Memory B cell (primary cell): ENCODE results near the gene TLK2.
"Not testable (repeated sequence)": the region's sequence is repeated elsewhere in the genome, so short reads cannot be mapped to it uniquely, and the experiment has no call there.

Experiments used
- ATAC-seq: fragments of 150-1000 bp; cut with Tn5 transposase; 2 replicates; pipeline ENCODE4 v1.10.0; 2021; ENCODE audit warnings: low read depth, mild to moderate bottlenecking, moderate library complexity
- DNase-seq, 2 donors: peaks; one replicate each; pipeline ENCODE4 v3.0.0; 2022; ENCODE audit warnings: low spot score in 2 of 2
- H3K27ac Mint-ChIP-seq: one replicate; pipeline ENCODE4 v1.8.0; 2022; ENCODE audit warnings: mild to moderate bottlenecking, moderate library complexity, mixed read lengths
- H3K27me3 Mint-ChIP-seq: one replicate; pipeline ENCODE4 v1.8.0; 2022; ENCODE audit warnings: mixed read lengths
- H3K36me3 Mint-ChIP-seq: one replicate; pipeline ENCODE4 v1.8.0; 2022; ENCODE audit warnings: mild to moderate bottlenecking, mixed read lengths
- H3K4me1 Mint-ChIP-seq: one replicate; pipeline ENCODE4 v1.8.0; 2022; ENCODE audit warnings: mixed read lengths
- H3K4me3 Mint-ChIP-seq: one replicate; pipeline ENCODE4 v1.8.0; 2022; ENCODE audit warnings: mild to moderate bottlenecking, moderate library complexity, mixed read lengths
- H3K9me3 Mint-ChIP-seq: one replicate; pipeline ENCODE4 v1.8.0; 2022; ENCODE audit warnings: mixed read lengths

Gene TLK2

DNA sequence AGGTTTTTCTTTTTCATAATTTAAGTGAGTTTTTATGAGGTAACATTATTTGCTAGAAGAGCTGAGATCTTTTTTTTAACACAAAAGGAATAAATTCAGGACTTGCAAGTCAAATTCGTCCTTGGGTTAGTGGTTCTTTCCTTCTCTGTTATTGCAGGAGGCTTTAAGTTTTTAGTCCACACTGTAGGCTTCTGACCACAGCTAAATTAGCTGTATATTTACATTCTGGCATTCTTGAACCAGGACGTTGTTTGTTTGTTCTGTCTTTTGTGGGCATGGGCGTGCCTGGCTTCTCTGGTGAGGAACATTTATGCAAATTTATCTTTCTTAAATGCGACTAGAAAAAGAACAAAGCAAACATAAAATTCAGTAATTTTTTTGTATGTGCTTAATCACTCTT lies 80.3 kb downstream of the TLK2 start:
- not testable (repeated sequence) for H3K4me1 Mint-ChIP-seq, DNase-seq, H3K4me3 Mint-ChIP-seq, H3K27me3 Mint-ChIP-seq, ATAC-seq, H3K9me3 Mint-ChIP-seq
- Mint-ChIP-seq H3K36me3 (peaks cover 21% of the 10 kb centered on the region), H3K27ac (peak overlapping the region; percentile 57)

DNA sequence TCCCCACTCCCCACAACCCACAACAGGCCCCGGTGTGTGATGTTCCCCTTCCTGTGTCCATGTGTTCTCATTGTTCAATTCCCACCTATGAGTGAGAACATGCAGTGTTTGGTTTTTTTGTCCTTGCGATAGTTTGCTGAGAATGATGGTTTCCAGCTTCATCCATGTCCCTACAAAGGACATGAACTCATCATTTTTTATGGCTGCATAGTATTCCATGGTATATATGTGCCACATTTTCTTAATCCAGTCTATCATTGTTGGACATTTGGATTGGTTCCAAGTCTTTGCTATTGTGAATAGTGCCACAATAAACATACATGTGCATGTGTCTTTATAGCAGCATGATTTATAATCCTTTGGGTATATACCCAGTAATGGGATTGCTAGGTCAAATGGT lies 82.3 kb downstream of the TLK2 start:
- peaks cover 29% of the 10 kb centered on the region for H3K36me3 Mint-ChIP-seq
- ATAC-seq: not testable (repeated sequence)

DNA sequence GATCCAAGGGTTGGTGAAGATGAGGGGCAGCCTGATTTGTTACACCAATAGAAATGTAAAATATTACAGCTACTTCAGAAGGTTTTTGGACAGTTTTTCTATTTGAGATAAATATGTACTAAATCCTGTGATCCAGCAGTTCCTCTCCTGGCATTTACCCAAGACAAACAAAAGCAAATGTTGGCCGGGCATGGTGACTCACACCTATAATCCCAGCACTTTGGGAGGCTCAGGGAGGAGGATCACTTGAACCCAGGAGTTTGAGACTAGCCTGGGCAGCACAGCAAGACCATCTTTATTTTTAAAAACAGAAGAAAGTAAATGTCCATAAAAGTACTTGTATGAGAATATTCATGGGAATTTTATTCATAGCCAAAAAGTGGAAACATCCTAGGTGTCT lies 84.0 kb downstream of the TLK2 start:
- Mint-ChIP-seq H3K36me3 (peaks cover 30% of the 10 kb centered on the region), H3K9me3 (no peaks in the 10 kb centered on the region), H3K4me1 (peaks cover 5% of the 10 kb centered on the region), H3K4me3 (no peak overlapping the region), H3K27me3 (no peaks in the 10 kb centered on the region), H3K27ac (no peak overlapping the region)
- no peak for DNase-seq
- no peak for ATAC-seq

More for the DNA sequence above, 82.3 kb downstream of the TLK2 start:
- H3K4me1 Mint-ChIP-seq, H3K27ac Mint-ChIP-seq, H3K9me3 Mint-ChIP-seq, H3K27me3 Mint-ChIP-seq, DNase-seq, H3K4me3 Mint-ChIP-seq: not testable (repeated sequence)

DNA sequence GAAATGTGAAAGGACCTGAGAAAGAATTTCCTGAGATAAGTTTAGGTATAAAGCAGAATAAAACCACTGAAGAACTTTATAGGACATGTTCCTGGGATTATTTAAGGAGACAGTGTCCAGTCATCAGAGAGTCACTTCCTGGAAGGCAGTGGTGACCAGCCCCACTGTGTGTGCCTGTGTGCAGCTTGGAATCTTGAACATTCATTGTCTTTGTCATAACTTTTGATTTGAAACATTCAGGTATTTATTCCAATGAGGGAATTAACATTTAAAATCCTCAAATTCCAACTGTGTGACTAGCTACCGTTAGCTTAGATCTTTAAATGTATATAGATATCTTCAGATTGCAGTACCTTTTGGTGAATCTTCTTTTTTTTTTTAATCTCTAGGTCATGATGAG lies 87.2 kb downstream of the TLK2 start:
- Mint-ChIP-seq H3K4me1 (peaks cover 2% of the 10 kb centered on the region), H3K36me3 (peaks cover 35% of the 10 kb centered on the region), H3K27ac (no peak overlapping the region), H3K27me3 (no peaks in the 10 kb centered on the region), H3K9me3 (no peaks in the 10 kb centered on the region), H3K4me3 (no peak overlapping the region)
- DNase-seq (no peak), ATAC-seq (no peak)

DNA sequence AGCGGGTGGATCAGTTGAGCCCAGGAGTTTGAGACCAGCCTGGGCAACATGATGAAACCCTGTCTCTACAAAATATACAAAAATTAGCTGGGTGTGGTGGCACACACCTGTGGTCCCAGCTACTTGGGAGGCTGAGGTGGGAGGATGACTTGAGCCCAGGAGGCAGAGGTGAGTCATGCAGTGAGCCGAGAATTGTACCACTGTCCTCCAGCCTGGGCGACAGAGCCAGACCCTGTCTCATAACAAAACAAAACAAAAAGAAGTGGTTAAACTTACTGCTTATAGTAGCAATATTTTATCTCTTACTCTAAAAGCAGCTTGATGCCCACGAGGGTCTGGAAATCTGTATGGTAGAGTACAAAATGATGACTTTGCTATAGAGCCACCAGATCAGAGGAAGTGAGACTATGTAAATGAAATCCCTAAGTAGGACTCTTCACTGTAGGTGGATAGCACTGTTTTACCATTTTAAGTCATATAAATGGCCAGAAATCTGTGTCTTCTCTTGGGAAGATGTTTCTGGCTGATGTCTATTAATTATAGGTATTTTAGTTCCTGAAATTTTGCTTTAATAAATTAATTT lies 88.5 kb downstream of the TLK2 start:
- H3K9me3 Mint-ChIP-seq: no peaks in the 10 kb centered on the region
- DNase-seq: no peak
- H3K36me3 Mint-ChIP-seq: peaks cover 30% of the 10 kb centered on the region
- ATAC-seq: no peak
- no peak overlapping the region for H3K4me3 Mint-ChIP-seq
- H3K27me3 Mint-ChIP-seq: no peaks in the 10 kb centered on the region
- H3K4me1 Mint-ChIP-seq: peaks cover 2% of the 10 kb centered on the region
- peak overlapping the region; percentile 45 for H3K27ac Mint-ChIP-seq

DNA sequence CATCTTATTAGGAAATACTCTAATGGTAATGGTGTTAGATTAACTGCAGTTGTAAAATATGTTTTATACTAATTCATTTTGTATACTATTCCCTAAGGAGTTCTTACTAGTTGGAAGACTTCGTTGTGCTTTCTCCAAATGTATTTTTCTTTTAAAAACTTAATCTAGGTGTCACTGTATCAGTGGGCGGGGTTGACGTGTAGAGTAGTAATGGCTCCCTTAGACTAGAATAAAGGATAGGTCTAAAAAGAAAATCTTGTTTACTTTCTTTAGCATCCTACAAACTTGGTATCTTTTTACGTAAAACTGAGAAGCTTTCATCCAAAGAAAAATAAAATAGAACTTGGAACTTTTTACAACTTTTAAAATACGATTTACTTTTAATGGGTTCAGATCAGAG lies 93.9 kb downstream of the TLK2 start:
- H3K9me3 Mint-ChIP-seq: no peaks in the 10 kb centered on the region
- H3K36me3 Mint-ChIP-seq: peaks cover 28% of the 10 kb centered on the region
- H3K27ac Mint-ChIP-seq: no peak overlapping the region
- ATAC-seq (no peak), DNase-seq (no peak)
- H3K4me3 Mint-ChIP-seq: no peak overlapping the region
- no peaks in the 10 kb centered on the region for H3K27me3 Mint-ChIP-seq
- H3K4me1 Mint-ChIP-seq: peaks cover 8% of the 10 kb centered on the region

DNA sequence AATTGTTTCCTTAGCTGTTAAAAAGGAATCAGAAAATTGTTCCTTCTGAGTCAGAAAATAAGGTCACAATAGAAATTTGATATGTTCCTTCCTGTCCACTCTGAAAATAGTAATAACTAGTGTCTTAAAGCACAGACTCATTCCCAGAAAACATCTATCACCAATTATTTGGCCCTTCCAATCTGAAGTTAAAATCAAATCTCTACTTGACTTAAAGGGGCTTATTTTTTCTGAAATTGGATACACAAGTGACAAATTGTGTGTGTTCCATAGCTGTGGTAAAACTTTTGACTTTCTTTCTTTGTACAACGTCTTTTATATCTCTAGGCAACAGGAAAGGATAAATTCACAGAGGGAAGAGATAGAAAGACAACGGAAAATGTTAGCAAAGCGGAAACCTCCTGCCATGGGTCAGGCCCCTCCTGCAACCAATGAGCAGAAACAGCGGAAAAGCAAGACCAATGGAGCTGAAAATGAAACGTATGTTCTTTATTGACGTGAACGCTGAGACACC lies 94.3 kb downstream of the TLK2 start:
- H3K27ac Mint-ChIP-seq: no peak overlapping the region
- ATAC-seq (no peak), DNase-seq (no peak)
- H3K9me3 Mint-ChIP-seq: no peaks in the 10 kb centered on the region
- no peaks in the 10 kb centered on the region for H3K27me3 Mint-ChIP-seq
- peaks cover 8% of the 10 kb centered on the region for H3K4me1 Mint-ChIP-seq
- peaks cover 28% of the 10 kb centered on the region for H3K36me3 Mint-ChIP-seq
- H3K4me3 Mint-ChIP-seq: no peak overlapping the region

DNA sequence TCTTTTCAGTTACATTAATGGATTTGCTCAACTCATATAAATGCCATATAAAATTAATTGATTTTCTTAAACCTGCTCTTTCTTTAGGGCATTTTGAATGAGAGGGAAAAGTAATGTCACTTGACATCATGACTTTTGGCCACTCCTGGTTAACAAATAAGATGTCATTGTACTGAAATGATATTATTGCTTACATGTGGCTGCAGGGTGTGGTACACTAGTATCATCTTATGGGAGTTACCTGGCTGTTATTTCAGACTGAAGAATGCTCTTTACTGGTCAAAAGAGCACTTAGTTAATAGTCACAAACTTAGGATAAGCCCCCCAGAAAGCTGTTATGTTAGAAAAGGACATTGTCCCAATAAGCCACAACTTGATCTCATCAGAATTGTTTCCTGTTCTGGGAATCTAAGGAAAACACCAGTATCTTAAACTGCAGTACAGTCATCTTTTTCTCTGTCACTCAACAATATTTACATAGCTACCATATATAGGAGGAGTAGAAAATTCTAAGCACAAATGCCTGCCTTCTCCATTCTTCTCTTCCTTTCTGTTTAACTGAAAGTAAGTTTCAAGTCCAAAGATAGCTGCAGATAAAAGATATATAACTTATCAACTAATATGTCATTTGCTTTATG lies 95.0 kb downstream of the TLK2 start:
- ATAC-seq (no peak), DNase-seq (no peak)
- peaks cover 30% of the 10 kb centered on the region for H3K36me3 Mint-ChIP-seq
- H3K27ac Mint-ChIP-seq: no peak overlapping the region
- peaks cover 8% of the 10 kb centered on the region for H3K4me1 Mint-ChIP-seq
- no peaks in the 10 kb centered on the region for H3K27me3 Mint-ChIP-seq
- no peaks in the 10 kb centered on the region for H3K9me3 Mint-ChIP-seq
- H3K4me3 Mint-ChIP-seq: no peak overlapping the region

DNA sequence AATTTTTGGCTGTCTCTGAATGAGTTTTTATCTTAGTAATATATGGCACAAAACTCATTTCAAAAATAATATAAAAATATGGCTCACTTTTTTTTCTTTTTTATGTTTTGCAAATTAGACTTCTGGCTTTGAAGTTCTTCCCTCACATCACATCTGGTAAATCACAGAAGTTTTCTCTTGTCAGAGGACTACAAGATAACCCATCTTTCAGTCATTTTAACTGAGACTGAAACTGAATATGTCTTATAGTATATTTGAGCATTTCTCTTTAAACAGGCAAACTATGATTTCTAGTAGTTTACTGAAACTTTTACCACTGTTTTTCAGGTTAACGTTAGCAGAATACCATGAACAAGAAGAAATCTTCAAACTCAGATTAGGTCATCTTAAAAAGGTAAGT lies 97.8 kb downstream of the TLK2 start:
- DNase-seq: no peak
- Mint-ChIP-seq H3K27ac (no peak overlapping the region), H3K9me3 (no peaks in the 10 kb centered on the region), H3K36me3 (peaks cover 29% of the 10 kb centered on the region), H3K4me1 (peaks cover 7% of the 10 kb centered on the region), H3K27me3 (no peaks in the 10 kb centered on the region), H3K4me3 (no peak overlapping the region)
- ATAC-seq: no peak

DNA sequence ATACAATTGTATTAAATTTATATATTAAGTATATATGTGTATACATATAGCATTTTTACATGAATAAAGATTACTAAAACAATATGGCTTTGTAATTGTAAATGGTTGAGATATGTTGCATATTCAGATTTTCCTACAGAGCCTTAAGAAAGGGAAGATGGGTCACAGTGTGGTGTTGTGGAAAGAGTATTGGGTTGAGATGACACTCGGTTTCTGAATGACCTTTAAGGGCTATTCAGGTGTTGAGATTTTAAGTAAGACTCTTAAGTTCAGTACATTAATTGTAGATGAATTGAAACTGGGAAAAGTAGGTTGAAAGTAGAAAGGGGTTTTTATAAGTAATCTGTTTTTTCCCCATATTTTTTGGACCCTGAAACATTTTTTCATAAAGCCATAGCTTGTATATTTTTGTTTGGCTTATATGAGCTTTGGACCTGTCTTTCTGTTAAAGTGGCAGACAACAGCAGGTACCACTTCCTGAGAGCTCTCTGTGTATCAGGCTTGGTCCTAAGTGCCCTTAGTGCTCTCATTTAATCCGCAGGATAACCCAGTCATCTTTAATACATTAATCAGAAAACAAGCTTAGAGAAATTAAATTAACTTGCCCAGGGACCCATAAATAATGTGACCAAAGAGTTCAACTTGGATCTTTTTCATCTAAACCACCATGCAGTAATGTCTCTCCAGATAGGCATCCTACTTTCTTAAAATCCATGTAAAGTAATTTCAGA lies 100.3 kb downstream of the TLK2 start:
- Mint-ChIP-seq H3K4me3 (no peak overlapping the region), H3K27me3 (no peaks in the 10 kb centered on the region), H3K27ac (peak overlapping the region; percentile 73), H3K9me3 (no peaks in the 10 kb centered on the region), H3K36me3 (peaks cover 30% of the 10 kb centered on the region), H3K4me1 (peaks cover 7% of the 10 kb centered on the region)
- no peak for DNase-seq
- ATAC-seq: no peak

DNA sequence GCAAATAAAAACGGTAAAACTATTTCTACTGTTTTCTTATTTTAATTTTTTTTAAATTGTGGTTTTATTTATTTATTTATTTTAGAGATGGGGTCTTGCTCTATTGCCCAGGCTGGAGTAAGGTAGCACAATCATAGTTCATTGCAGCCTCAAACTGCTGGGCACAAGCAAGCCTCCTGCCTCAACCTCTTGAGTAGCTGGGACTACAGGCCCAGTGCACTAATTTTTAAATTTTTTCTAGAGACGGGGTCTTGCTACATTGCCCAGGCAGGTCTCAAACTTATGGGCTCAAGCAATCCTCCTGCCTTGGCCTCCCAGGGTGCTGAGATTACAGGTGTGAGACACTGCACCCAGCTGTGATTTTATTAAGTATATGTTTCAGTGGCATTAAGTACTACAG lies 102.3 kb downstream of the TLK2 start:
- H3K4me1 Mint-ChIP-seq: no peaks in the 10 kb centered on the region
- DNase-seq: no peak
- H3K27ac Mint-ChIP-seq: peak overlapping the region; percentile 41
- peaks cover 25% of the 10 kb centered on the region for H3K36me3 Mint-ChIP-seq
- no peak overlapping the region for H3K4me3 Mint-ChIP-seq
- no peak for ATAC-seq
- H3K27me3 Mint-ChIP-seq: no peaks in the 10 kb centered on the region
- H3K9me3 Mint-ChIP-seq: no peaks in the 10 kb centered on the region

DNA sequence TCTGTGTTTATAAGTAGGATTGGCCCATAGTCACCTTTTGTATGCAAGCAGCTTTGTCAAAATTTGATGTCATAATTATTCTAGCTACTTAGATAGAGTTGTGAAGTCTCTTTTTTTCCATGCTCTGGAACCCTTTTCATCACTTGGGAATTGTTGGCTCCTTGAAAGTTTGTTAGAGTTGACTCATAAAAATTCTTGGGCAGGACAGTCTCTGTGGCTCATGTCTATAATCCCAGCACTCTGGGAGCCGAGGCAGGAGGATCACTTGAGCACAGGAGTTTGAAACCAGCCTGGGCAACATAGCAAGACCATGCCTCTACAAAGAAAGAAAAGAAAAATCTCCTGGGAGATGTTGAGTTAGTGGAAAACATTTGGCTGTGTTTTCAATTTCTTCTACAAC lies 103.1 kb downstream of the TLK2 start:
- H3K9me3 Mint-ChIP-seq: no peaks in the 10 kb centered on the region
- peak overlapping the region; percentile 41 for H3K27ac Mint-ChIP-seq
- H3K36me3 Mint-ChIP-seq: peaks cover 21% of the 10 kb centered on the region

DNA sequence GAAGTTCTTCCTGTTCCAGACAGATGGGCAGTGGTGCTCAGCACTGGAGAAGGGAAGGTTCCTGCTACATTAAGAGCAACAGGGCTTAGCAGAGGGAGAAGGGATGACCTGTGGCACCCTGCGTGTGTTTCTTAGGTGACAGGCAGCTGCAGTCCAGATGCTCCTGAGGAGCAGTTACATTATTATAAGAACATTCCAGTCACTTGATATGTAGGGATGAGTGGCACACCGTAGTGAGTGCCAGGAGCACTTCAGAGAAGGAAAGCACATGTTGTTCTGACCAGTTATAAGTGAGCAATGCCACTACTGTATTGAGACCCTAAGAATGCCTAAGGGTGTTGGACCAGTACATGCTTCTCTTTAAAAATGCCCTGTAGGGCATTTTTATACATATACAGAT lies 108.9 kb downstream of the TLK2 start:
- no peak overlapping the region for H3K4me3 Mint-ChIP-seq
- peaks cover 21% of the 10 kb centered on the region for H3K36me3 Mint-ChIP-seq
- H3K27me3 Mint-ChIP-seq: no peaks in the 10 kb centered on the region
- no peak for DNase-seq
- no peaks in the 10 kb centered on the region for H3K4me1 Mint-ChIP-seq
- ATAC-seq: no peak
- H3K9me3 Mint-ChIP-seq: no peaks in the 10 kb centered on the region
- no peak overlapping the region for H3K27ac Mint-ChIP-seq

More for the DNA sequence above, 103.1 kb downstream of the TLK2 start:
- ATAC-seq (no peak), DNase-seq (no peak)
- Mint-ChIP-seq H3K27me3 (no peaks in the 10 kb centered on the region), H3K4me3 (no peak overlapping the region), H3K4me1 (no peaks in the 10 kb centered on the region)

DNA sequence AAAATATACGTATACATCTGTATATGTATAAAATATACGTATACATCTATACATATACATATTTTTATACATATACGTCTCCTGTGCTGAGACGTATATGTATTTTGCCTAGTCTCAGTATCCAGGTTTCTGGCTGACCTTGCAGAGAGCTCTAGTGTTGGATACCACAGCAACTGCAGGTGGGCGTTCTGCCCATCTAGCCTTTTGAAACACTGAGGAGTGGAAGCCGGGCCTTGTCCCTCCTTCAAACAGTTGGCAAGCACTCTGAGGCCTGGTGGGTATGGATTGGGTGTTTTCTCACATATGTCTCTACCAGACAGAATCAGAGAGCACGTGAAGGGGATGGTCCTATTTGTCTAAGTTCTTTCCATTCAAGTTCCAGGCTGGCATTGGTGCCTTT lies 109.5 kb downstream of the TLK2 start:
- no peak for ATAC-seq
- Mint-ChIP-seq H3K4me3 (no peak overlapping the region), H3K27ac (no peak overlapping the region)

More for the DNA sequence above, 109.5 kb downstream of the TLK2 start:
- Mint-ChIP-seq H3K4me1 (no peaks in the 10 kb centered on the region), H3K27me3 (no peaks in the 10 kb centered on the region), H3K9me3 (no peaks in the 10 kb centered on the region), H3K36me3 (peaks cover 16% of the 10 kb centered on the region)
- no peak for DNase-seq
